K562 treated with DMSO at 1 percent for 12 hours (cell line): Measurements from ENCODE around the gene NXPH4. TPM values are rescaled to one million over a fixed set of nuclear protein-coding genes. Genes with fewer than 3 reads are reported as not detected.

Experiments
- total RNA-seq: library from RNA; unstranded; fragments of 300-600 nt; gene quantifications from 2 replicates; pipeline ENCODE4 v1.2.3, GENCODE V29; 2022; ENCODE audit not compliant: insufficient read depth

NXPH4 gene
- 10.6 and 11.7 TPM in 2 replicates for total RNA-seq

GRCh38 chr12:57216014-57216911, at the start of gene NXPH4:
Gene NXPH4, plus strand, starts transcription at chr12:57216794. Its CDS starts 176 bp downstream, at chr12:57216970.

GRCh38 chr12:57229634-57230380, 13.2 kb downstream of the NXPH4 start, which contains the start of gene SHMT2:
Gene SHMT2, plus strand, starts transcription at chr12:57229711. Its CDS starts 68 bp downstream, at chr12:57229779.

GRCh38 chr12:57250956-57251355, 34.4 kb downstream of the NXPH4 start, which contains the start of gene STAC3:
Gene STAC3, minus strand, starts transcription at chr12:57251187. Its CDS starts 1,551 bp downstream, at chr12:57249636.

Other genes with a start within 250 kb of the NXPH4 start
- 2.9 and 13.3 TPM in 2 replicates for gene ZBTB39, start 210.2 kb upstream of the NXPH4 start, total RNA-seq
- gene TAC3, start 200.3 kb upstream of the NXPH4 start, total RNA-seq: not detected in 2 replicates
- 0.21 TPM in 1 of 2 replicates, not detected in the other for gene MYO1A, start 166.7 kb upstream of the NXPH4 start, total RNA-seq
- gene NEMP1, start 138.0 kb upstream of the NXPH4 start, total RNA-seq: 9.3 and 40.5 TPM in 2 replicates
- 28.3 and 31.9 TPM in 2 replicates for gene NAB2, start 127.7 kb upstream of the NXPH4 start, total RNA-seq
- 21.4 and 45.6 TPM in 2 replicates for gene STAT6, start 105.4 kb upstream of the NXPH4 start, total RNA-seq
- gene LRP1, start 88.3 kb upstream of the NXPH4 start, total RNA-seq: 0.64 and 2.9 TPM in 2 replicates
- not detected in 2 replicates for gene LRP1-AS, start 69.2 kb upstream of the NXPH4 start, total RNA-seq
- 394 and 460 TPM in 2 replicates for gene SHMT2, start 12.9 kb downstream of the NXPH4 start, total RNA-seq
- gene STAC3, start 34.4 kb downstream of the NXPH4 start, total RNA-seq: 5.1 and 9.5 TPM in 2 replicates
- gene R3HDM2, start 214.2 kb downstream of the NXPH4 start, total RNA-seq: 11.4 and 26.3 TPM in 2 replicates
- gene INHBC, start 218.0 kb downstream of the NXPH4 start, total RNA-seq: 0.97 TPM in 1 of 2 replicates, not detected in the other
- gene INHBE, start 238.5 kb downstream of the NXPH4 start, total RNA-seq: 44.7 and 60.8 TPM in 2 replicates
- gene GLI1, start 243.0 kb downstream of the NXPH4 start, total RNA-seq: 0.49 and 3.3 TPM in 2 replicates